H9 (cell line): Measurements from ENCODE around the gene CEMIP. TPM values are rescaled to one million over a fixed set of nuclear protein-coding genes. Genes with fewer than 3 reads are reported as not detected.

Source experiments
- DNase-seq: peaks from one replicate; pipeline ENCODE4 v3.0.0-alpha.2; 2017
- H2AFZ ChIP-seq: one replicate; pipeline ENCODE4 v1.6.1; 2013; ENCODE audit warnings: mild to moderate bottlenecking, low read length, control low read depth, moderate library complexity
- H2AK5ac ChIP-seq: 2 replicates; pipeline ENCODE4 v1.6.1; 2013; ENCODE audit warnings: low read length, control low read depth, mixed read lengths; ENCODE audit not compliant: insufficient read length
- H2BK120ac ChIP-seq: one replicate; pipeline ENCODE4 v1.6.1; 2013; ENCODE audit warnings: low read depth, mild to moderate bottlenecking, low read length, control low read depth, inconsistent platforms; ENCODE audit not compliant: poor library complexity, severe bottlenecking
- H2BK12ac ChIP-seq: 2 replicates; pipeline ENCODE4 v1.6.1; 2013; ENCODE audit warnings: low read length, control low read depth, mixed read lengths, low read depth; ENCODE audit not compliant: insufficient read length
- H2BK15ac ChIP-seq: 2 replicates; pipeline ENCODE4 v1.6.1; 2013; ENCODE audit warnings: low read depth, low read length, control low read depth
- H2BK20ac ChIP-seq: one replicate; pipeline ENCODE4 v1.6.1; 2013; ENCODE audit warnings: low read depth, mild to moderate bottlenecking, low read length, control low read depth, inconsistent platforms; ENCODE audit not compliant: poor library complexity, severe bottlenecking
- H2BK5ac ChIP-seq: 2 replicates; pipeline ENCODE4 v1.6.1; 2013; ENCODE audit warnings: low read length, control low read depth, mixed read lengths; ENCODE audit not compliant: insufficient read length
- H3K14ac ChIP-seq: 2 replicates; pipeline ENCODE4 v1.6.1; 2013; ENCODE audit warnings: low read length, control low read depth; ENCODE audit not compliant: insufficient read depth
- H3K18ac ChIP-seq: 2 replicates; pipeline ENCODE4 v1.6.1; 2013; ENCODE audit warnings: low read depth, mild to moderate bottlenecking, mixed read lengths, low read length, control low read depth; ENCODE audit not compliant: insufficient read length
- H3K23ac ChIP-seq: 2 replicates; pipeline ENCODE4 v1.6.1; 2013; ENCODE audit warnings: low read length, control low read depth, mixed read lengths, low read depth; ENCODE audit not compliant: insufficient read length
- H3K23me2 ChIP-seq: 2 replicates; pipeline ENCODE4 v1.6.1; 2013; ENCODE audit warnings: low read depth, mild to moderate bottlenecking, mixed read lengths, low read length, control low read depth; ENCODE audit not compliant: insufficient read length, poor library complexity, severe bottlenecking
- H3K27ac ChIP-seq: 2 replicates; pipeline ENCODE4 v1.5.1; 2013; ENCODE audit warnings: low read length, control low read depth, mixed read lengths, low read depth; ENCODE audit not compliant: insufficient read length
- H3K27me3 ChIP-seq: 2 replicates; pipeline ENCODE4 v1.6.1; 2013; ENCODE audit warnings: low read length, control low read depth, inconsistent platforms; ENCODE audit not compliant: insufficient read depth
- H3K4ac ChIP-seq: 2 replicates; pipeline ENCODE4 v1.6.1; 2013; ENCODE audit warnings: low read depth, mild to moderate bottlenecking, control low read depth, inconsistent platforms, low read length, moderate library complexity
- H3K4me1 ChIP-seq: 2 replicates; pipeline ENCODE4 v1.6.1; 2013; ENCODE audit warnings: low read length, control low read depth, inconsistent platforms; ENCODE audit not compliant: insufficient read depth
- H3K4me2 ChIP-seq: 2 replicates; pipeline ENCODE4 v1.6.1; 2013; ENCODE audit warnings: low read length, control low read depth, mixed read lengths; ENCODE audit not compliant: insufficient read length, insufficient read depth
- H3K56ac ChIP-seq: 2 replicates; pipeline ENCODE4 v1.6.1; 2013; ENCODE audit warnings: low read depth, mild to moderate bottlenecking, mixed read lengths, low read length, control low read depth; ENCODE audit not compliant: insufficient read length
- H3K79me1 ChIP-seq: 2 replicates; pipeline ENCODE4 v1.6.1; 2013; ENCODE audit warnings: low read depth, mild to moderate bottlenecking, moderate library complexity, low read length, control low read depth, inconsistent platforms; ENCODE audit not compliant: insufficient read depth, poor library complexity, severe bottlenecking
- H3K79me2 ChIP-seq: 2 replicates; pipeline ENCODE4 v1.6.1; 2013; ENCODE audit warnings: low read length, control low read depth, inconsistent platforms; ENCODE audit not compliant: insufficient read depth
- H3K9ac ChIP-seq: 2 replicates; pipeline ENCODE4 v1.6.1; 2013; ENCODE audit warnings: low read length, control low read depth, mixed read lengths; ENCODE audit not compliant: insufficient read length; ENCODE audit errors: extremely low read depth
- H3K9me3 ChIP-seq: one replicate; pipeline ENCODE4 v1.6.1; 2013; ENCODE audit warnings: low read depth, low read length, inconsistent platforms; ENCODE audit not compliant: control insufficient read depth
- H3T11ph ChIP-seq: one replicate; pipeline ENCODE4 v1.6.1; 2013; ENCODE audit warnings: mild to moderate bottlenecking, low read length, control low read depth, inconsistent platforms
- H4K20me1 ChIP-seq: one replicate; pipeline ENCODE4 v1.6.1; 2013; ENCODE audit not compliant: control insufficient read depth, insufficient read length, insufficient read depth
- H4K5ac ChIP-seq: 2 replicates; pipeline ENCODE4 v1.6.1; 2013; ENCODE audit warnings: low read depth, mild to moderate bottlenecking, mixed read lengths, low read length, control low read depth; ENCODE audit not compliant: insufficient read length
- H4K8ac ChIP-seq: replicated peaks from 2 replicates; pipeline ENCODE4 v1.6.1; 2013; ENCODE audit warnings: low read length, control low read depth, mixed read lengths, low read depth; ENCODE audit not compliant: insufficient read length
- H4K91ac ChIP-seq: 2 replicates; pipeline ENCODE4 v1.6.1; 2013; ENCODE audit warnings: low read depth, mild to moderate bottlenecking, moderate library complexity, mixed read lengths, low read length, control low read depth; ENCODE audit not compliant: insufficient read length
- H3K27ac Mint-ChIP-seq, 3 experiments: 2 replicates in 2 of 3; 3 replicates in 1 of 3; pipeline ENCODE4 v1.8.0; 2020 to 2021; ENCODE audit warnings: mixed read lengths in 3 of 3, mild to moderate bottlenecking in 1 of 3, moderate library complexity in 1 of 3
- H3K27me3 Mint-ChIP-seq: 2 replicates; pipeline ENCODE4 v1.8.0; 2021; ENCODE audit warnings: low read depth, mild to moderate bottlenecking, moderate library complexity, mixed read lengths
- H3K36me3 Mint-ChIP-seq, 3 experiments: 2 replicates in 2 of 3; 3 replicates in 1 of 3; pipeline ENCODE4 v1.8.0; 2020 to 2021; ENCODE audit warnings: low read depth in 3 of 3, mixed read lengths in 3 of 3; ENCODE audit not compliant: insufficient read depth in 1 of 3
- H3K4me1 Mint-ChIP-seq, 2 experiments: 2 replicates each; pipeline ENCODE4 v1.8.0; 2020; ENCODE audit warnings: mixed read lengths in 2 of 2
- H3K4me3 Mint-ChIP-seq, 2 experiments: 2 replicates in 1 of 2; 3 replicates in 1 of 2; pipeline ENCODE4 v1.8.0; 2020 to 2021; ENCODE audit warnings: mild to moderate bottlenecking in 2 of 2, mixed read lengths in 2 of 2, moderate library complexity in 1 of 2
- H3K9me3 Mint-ChIP-seq, 2 experiments: 2 replicates in 1 of 2; 3 replicates in 1 of 2; pipeline ENCODE4 v1.8.0; 2020; ENCODE audit warnings: mild to moderate bottlenecking in 2 of 2, mixed read lengths in 2 of 2, moderate library complexity in 1 of 2
- WGBS: extraction: QIAGEN DNeasy Blood & Tissue Kit; methylation state at CpG from one replicate; pipeline ENCODE4 v1.1.7; 2013; ENCODE audit warnings: missing lambda C conversion rate, low lambda C conversion rate, mixed read lengths; ENCODE audit not compliant: insufficient read length; ENCODE audit errors: extremely low coverage; 5-methylcytosine and 5-hydroxymethylcytosine counted together
- total RNA-seq: library from RNA; stranded (reverse); gene quantifications from 2 replicates; pipeline ENCODE4 v1.2.1, GENCODE V29; 2021
- TF ChIP-seq, protein P1 (sequence below): fragments of 200-600 bp; sonication (generic); conservative IDR thresholded peaks from 3 replicates; pipeline ENCODE4 v1.8.0; 2021; ENCODE audit warnings: antibody characterized with exemption, mild to moderate bottlenecking

CEMIP gene
- total RNA-seq, 1 experiment from 2014 or later = 0.09 TPM

DNA sequence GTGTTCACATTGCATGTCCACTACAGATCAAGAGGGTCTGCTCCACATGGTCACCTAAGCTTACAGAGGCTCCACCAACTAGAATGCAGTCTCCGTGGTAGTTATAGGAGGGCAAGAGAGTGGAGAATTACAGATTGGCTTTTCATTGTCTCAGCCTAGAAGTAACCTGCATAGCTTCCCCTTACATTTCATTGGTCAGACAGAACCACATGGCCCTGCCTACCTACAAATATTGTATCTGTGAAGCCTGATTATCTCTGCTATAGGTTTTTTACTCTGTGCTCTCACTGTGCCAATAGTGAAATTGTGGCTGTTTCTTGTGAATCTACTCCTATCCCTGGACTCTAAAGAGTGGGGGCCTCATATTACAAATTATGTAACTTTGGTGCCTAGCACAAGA is 219.1 kb downstream of the CEMIP start:
- TF ChIP-seq, protein P1, sequence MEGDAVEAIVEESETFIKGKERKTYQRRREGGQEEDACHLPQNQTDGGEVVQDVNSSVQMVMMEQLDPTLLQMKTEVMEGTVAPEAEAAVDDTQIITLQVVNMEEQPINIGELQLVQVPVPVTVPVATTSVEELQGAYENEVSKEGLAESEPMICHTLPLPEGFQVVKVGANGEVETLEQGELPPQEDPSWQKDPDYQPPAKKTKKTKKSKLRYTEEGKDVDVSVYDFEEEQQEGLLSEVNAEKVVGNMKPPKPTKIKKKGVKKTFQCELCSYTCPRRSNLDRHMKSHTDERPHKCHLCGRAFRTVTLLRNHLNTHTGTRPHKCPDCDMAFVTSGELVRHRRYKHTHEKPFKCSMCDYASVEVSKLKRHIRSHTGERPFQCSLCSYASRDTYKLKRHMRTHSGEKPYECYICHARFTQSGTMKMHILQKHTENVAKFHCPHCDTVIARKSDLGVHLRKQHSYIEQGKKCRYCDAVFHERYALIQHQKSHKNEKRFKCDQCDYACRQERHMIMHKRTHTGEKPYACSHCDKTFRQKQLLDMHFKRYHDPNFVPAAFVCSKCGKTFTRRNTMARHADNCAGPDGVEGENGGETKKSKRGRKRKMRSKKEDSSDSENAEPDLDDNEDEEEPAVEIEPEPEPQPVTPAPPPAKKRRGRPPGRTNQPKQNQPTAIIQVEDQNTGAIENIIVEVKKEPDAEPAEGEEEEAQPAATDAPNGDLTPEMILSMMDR = no peak
- Histone ChIP-seq H3K14ac (no peak overlapping the region), H3K4me2 (no peak overlapping the region), H2BK15ac (no peak overlapping the region), H3K56ac (no peak overlapping the region), H2AK5ac (no peak overlapping the region), H2BK120ac (no peak overlapping the region), H3K23ac (no peak overlapping the region), H4K91ac (no peak overlapping the region), H3K9ac (no peak overlapping the region), H3K4me1 (no peaks in the 10 kb centered on the region; the same call in 1 of the 2 replicates), H4K5ac (no peak overlapping the region), H2BK5ac (no peak overlapping the region), H2BK12ac (no peak overlapping the region), H4K8ac (no peak overlapping the region), H3K23me2 (peaks cover 16% of the 10 kb centered on the region), H2AFZ (no peak overlapping the region), H3K27me3 (no peaks in the 10 kb centered on the region), H3K4ac (no peak overlapping the region), H2BK20ac (no peak overlapping the region), H3K79me1 (no peaks in the 10 kb centered on the region), H3T11ph (no peak overlapping the region), H4K20me1 (peaks cover 3% of the 10 kb centered on the region), H3K9me3 (no peaks in the 10 kb centered on the region), H3K79me2 (no peaks in the 10 kb centered on the region; the same call in 1 of the 2 replicates), H3K27ac (no peak overlapping the region), H3K18ac (no peak overlapping the region)
- DNase-seq = no peak
- H3K27ac Mint-ChIP-seq = no peak overlapping the region
- WGBS = no CpG with 5 or more reads among the region's 1 CpG
- H3K4me3 Mint-ChIP-seq = no peak overlapping the region
- no peaks in the 10 kb centered on the region; the same call in 1 of the 2 replicates for H3K27me3 Mint-ChIP-seq
- peaks cover under 1 to 3% (median 1%) of the 10 kb centered on the region in 3 experiments; a peak in 3 of 7 replicates for H3K36me3 Mint-ChIP-seq
- peaks cover 9 to 15% of the 10 kb centered on the region in 2 experiments for H3K4me1 Mint-ChIP-seq
- no peaks in the 10 kb centered on the region for H3K9me3 Mint-ChIP-seq
